Measurements from ENCODE around the gene POLL. TPM values are rescaled to one million over a fixed set of nuclear protein-coding genes. Genes with fewer than 3 reads are reported as not detected.

POLL gene
- total RNA-seq, 1 experiment from 2014 or later: 30.3 TPM

- H3K9me2 ChIP-seq (ENCODE audit: insufficient read depth): no peaks in the 10 kb centered on the region
- no peak for DNase-seq
- no peak overlapping the region for H2AFZ ChIP-seq
- no peaks in the 10 kb centered on the region for H3K36me3 ChIP-seq (ENCODE audit: low read depth)
- H3K4me2 ChIP-seq: no peak overlapping the region
- H3K9me3 ChIP-seq (ENCODE audit: insufficient read depth, low read depth): no peaks in the 10 kb centered on the region
- no peaks in the 10 kb centered on the region for H3K79me2 ChIP-seq (ENCODE audit: low read depth)
- no peak overlapping the region for H3K27ac ChIP-seq
- no TSS peak for BruUV-seq (replicated peaks)
- POLR2A ChIA-PET (ENCODE audit: unreplicated experiment): no interaction called here
- CTCF ChIA-PET: no interaction called here
- H4K20me1 ChIP-seq (ENCODE audit: insufficient read depth): no peaks in the 10 kb centered on the region
- intact Hi-C loops (cut with micrococcal nuclease; ENCODE audit: unreplicated experiment): no loop called here
- TF ChIP-seq EZH2 (IDR thresholded peaks at IDR 0.05; ENCODE audit: low read depth): no peak
- H3F3A ChIP-seq (ENCODE audit: insufficient read depth, low read depth): no peaks in the 10 kb centered on the region
- H3K4me1 ChIP-seq (replicated peaks; ENCODE audit: insufficient read depth): no peaks in the 10 kb centered on the region
- no peak overlapping the region for H3K4me3 ChIP-seq
- H3K27me3 ChIP-seq (ENCODE audit: insufficient read depth, low read depth): no peaks in the 10 kb centered on the region
These were observed 30.8 kb upstream of the POLL start for GRCh38 chr10:101618871-101619270.

- intact Hi-C loops (cut with micrococcal nuclease; ENCODE audit: unreplicated experiment): no loop called here
- CTCF ChIA-PET: interaction anchor here (0.5 kb wide), 1 partner anchor 390 kb away, joined by 4 read pairs; no protein-coding TSS in a partner anchor
- H3K27me3 ChIP-seq (ENCODE audit: insufficient read depth, low read depth): no peaks in the 10 kb centered on the region
These were observed 29.9 kb upstream of the POLL start for GRCh38 chr10:101617824-101618568.

GRCh38 chr10:101617102-101617823 lies 29.2 kb upstream of the POLL start:
- Histone ChIP-seq H3K4me3 (no peak overlapping the region), H3K9me3 (ENCODE audit: insufficient read depth, low read depth) (no peaks in the 10 kb centered on the region), H3F3A (ENCODE audit: insufficient read depth, low read depth) (no peaks in the 10 kb centered on the region), H3K27ac (no peak overlapping the region), H3K9me2 (ENCODE audit: insufficient read depth) (no peaks in the 10 kb centered on the region), H3K4me1 (replicated peaks; ENCODE audit: insufficient read depth) (no peaks in the 10 kb centered on the region), H4K20me1 (ENCODE audit: insufficient read depth) (no peaks in the 10 kb centered on the region), H3K36me3 (ENCODE audit: low read depth) (no peaks in the 10 kb centered on the region), H3K27me3 (ENCODE audit: insufficient read depth, low read depth) (no peaks in the 10 kb centered on the region), H2AFZ (no peak overlapping the region), H3K4me2 (no peak overlapping the region), H3K79me2 (ENCODE audit: low read depth) (no peaks in the 10 kb centered on the region)
- ChIA-PET CTCF (interaction anchor here (0.5 kb wide), 1 partner anchor 391 kb away, joined by 4 read pairs; no protein-coding TSS in a partner anchor), POLR2A (ENCODE audit: unreplicated experiment) (no interaction called here)
- intact Hi-C loops (cut with micrococcal nuclease; ENCODE audit: unreplicated experiment): no loop called here
- BruUV-seq (replicated peaks): no TSS peak
- DNase-seq: no peak
- TF ChIP-seq CTCF (conservative IDR thresholded peaks at IDR 0.05) (no peak), EZH2 (IDR thresholded peaks at IDR 0.05; ENCODE audit: low read depth) (no peak)

More at GRCh38 chr10:101617824-101618568, 29.9 kb upstream of the POLL start:
- Histone ChIP-seq H3K4me1 (replicated peaks; ENCODE audit: insufficient read depth) (no peaks in the 10 kb centered on the region), H2AFZ (no peak overlapping the region), H3K9me3 (ENCODE audit: insufficient read depth, low read depth) (no peaks in the 10 kb centered on the region), H3F3A (ENCODE audit: insufficient read depth, low read depth) (no peaks in the 10 kb centered on the region), H3K4me3 (no peak overlapping the region), H3K79me2 (ENCODE audit: low read depth) (no peaks in the 10 kb centered on the region), H3K36me3 (ENCODE audit: low read depth) (no peaks in the 10 kb centered on the region), H3K4me2 (no peak overlapping the region), H4K20me1 (ENCODE audit: insufficient read depth) (no peaks in the 10 kb centered on the region), H3K27ac (no peak overlapping the region), H3K9me2 (ENCODE audit: insufficient read depth) (no peaks in the 10 kb centered on the region)
- POLR2A ChIA-PET (ENCODE audit: unreplicated experiment): no interaction called here
- DNase-seq: no peak
- no TSS peak for BruUV-seq (replicated peaks)
- TF ChIP-seq EZH2 (IDR thresholded peaks at IDR 0.05; ENCODE audit: low read depth) (no peak), CTCF (conservative IDR thresholded peaks at IDR 0.05) (no peak)

All from PC-9 (cell line).